AG09319 (cell line): ENCODE data around the gene ZBTB7C.

Experiments
- DNase-seq: peaks from one replicate; pipeline ENCODE4 v3.0.0-alpha.2; 2010; ENCODE audit warnings: low read depth; ENCODE audit errors: extremely low read depth
- TF ChIP-seq, protein P1 (sequence below): IDR thresholded peaks from 2 replicates; pipeline ENCODE4 v1.5.1; 2011; ENCODE audit warnings: low read depth, mild to moderate bottlenecking, inconsistent platforms, low read length, moderate library complexity

The ZBTB7C gene

DNA sequence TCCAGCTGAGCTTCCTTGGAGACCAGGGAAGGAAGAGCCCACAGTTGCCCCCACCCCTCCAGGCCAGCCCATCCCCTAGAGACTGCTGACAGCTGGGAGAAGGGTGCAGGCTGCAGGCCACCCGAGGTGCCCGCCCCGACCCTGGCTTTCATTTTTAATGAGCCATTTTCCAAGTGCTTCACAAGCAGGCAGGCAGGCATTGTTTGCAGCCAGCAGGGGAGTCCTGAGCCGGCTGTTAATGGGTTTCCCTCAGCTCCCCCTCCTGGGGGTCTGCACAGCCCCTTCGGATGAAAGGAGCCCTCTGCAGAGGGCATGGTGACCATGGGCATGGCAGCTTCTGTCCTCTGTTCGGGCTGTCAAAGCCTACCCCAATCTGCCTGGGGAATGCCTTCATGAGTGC is 94.5 kb downstream of the ZBTB7C start:
- DNase-seq = no peak
- TF ChIP-seq, protein P1, sequence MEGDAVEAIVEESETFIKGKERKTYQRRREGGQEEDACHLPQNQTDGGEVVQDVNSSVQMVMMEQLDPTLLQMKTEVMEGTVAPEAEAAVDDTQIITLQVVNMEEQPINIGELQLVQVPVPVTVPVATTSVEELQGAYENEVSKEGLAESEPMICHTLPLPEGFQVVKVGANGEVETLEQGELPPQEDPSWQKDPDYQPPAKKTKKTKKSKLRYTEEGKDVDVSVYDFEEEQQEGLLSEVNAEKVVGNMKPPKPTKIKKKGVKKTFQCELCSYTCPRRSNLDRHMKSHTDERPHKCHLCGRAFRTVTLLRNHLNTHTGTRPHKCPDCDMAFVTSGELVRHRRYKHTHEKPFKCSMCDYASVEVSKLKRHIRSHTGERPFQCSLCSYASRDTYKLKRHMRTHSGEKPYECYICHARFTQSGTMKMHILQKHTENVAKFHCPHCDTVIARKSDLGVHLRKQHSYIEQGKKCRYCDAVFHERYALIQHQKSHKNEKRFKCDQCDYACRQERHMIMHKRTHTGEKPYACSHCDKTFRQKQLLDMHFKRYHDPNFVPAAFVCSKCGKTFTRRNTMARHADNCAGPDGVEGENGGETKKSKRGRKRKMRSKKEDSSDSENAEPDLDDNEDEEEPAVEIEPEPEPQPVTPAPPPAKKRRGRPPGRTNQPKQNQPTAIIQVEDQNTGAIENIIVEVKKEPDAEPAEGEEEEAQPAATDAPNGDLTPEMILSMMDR = no peak

DNA sequence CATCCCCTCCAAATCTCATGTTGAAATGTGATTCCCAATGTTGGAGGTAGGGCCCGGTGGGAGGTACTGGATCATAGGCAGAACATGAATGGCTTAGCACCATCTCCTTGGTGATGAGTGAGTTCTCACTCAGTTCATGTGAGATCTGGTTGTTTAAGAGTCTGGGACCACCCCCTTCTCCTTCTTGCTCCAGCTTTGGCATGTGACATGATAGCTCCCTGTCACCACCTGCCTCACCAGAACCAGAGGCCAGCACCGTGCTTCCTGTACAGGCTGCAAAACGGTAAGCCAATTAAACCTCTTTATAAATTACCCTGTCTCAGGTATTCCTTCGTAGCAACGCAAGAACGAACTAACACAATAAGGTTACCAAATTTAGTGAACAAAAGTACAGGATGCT is 95.4 kb downstream of the ZBTB7C start:
- TF ChIP-seq, protein P1 = no peak

DNA sequence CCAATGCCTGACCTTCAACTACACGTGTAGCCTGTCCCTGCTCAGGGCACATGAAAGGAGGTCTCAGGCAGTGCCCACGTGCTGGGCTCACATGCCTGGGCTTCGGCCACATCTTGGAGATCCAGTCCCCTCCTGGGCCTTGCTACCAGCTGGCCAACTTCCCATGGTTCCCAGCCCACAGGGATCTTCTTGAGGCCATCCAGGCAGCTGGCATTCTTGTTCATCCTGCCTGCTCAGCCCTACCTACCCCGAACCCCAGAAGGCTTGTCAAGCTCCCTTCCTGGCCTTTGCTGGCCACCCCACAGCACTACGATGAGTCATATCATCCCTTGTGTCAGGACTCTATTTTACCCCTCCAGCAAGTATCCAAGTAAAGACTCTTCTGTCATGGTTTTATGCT is 97.1 kb downstream of the ZBTB7C start:
- no peak for DNase-seq
- TF ChIP-seq, protein P1 = no peak

More for the DNA sequence above, 95.4 kb downstream of the ZBTB7C start:
- no peak for DNase-seq

DNA sequence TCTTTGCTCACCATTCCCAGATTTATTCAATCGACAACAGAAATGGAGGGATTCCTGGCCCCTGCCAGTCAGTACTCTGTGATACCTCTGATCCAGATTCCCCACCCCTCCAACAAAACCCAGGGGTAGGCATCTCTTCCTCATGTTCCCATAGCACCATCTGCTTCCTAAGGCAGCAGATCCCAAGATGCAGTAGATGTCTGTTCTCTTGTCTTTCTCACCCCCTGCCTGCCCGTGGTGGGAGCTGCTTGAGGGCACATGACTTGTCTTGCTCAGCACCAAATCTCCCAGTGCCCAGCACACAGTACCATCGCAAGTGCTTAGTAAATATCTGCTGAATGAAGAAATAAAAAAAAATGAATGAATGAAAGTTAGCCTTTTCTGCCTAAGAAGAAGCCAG is 98.2 kb downstream of the ZBTB7C start:
- TF ChIP-seq, protein P1 = no peak
- no peak for DNase-seq

DNA sequence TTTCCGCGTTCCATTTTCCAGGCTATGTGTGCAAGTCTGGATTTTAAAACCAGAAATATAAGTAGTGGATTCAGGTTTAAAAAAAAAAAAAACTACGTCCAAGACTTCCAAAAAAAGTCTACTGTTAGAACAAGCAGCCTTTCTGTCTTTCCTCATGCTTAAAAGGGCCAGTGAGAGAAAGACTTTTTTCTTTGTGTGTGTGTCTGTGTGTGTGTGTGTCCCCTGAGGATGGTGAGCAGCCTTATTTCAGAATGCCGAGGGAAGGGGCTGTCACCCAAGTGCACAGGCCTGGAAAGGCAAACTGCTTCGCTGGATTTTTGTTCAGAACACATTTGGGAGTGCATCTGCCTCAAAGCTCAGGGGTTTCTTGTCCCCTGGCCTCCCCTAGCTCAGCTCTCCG is 98.8 kb downstream of the ZBTB7C start:
- no peak for DNase-seq
- TF ChIP-seq, protein P1 = no peak

DNA sequence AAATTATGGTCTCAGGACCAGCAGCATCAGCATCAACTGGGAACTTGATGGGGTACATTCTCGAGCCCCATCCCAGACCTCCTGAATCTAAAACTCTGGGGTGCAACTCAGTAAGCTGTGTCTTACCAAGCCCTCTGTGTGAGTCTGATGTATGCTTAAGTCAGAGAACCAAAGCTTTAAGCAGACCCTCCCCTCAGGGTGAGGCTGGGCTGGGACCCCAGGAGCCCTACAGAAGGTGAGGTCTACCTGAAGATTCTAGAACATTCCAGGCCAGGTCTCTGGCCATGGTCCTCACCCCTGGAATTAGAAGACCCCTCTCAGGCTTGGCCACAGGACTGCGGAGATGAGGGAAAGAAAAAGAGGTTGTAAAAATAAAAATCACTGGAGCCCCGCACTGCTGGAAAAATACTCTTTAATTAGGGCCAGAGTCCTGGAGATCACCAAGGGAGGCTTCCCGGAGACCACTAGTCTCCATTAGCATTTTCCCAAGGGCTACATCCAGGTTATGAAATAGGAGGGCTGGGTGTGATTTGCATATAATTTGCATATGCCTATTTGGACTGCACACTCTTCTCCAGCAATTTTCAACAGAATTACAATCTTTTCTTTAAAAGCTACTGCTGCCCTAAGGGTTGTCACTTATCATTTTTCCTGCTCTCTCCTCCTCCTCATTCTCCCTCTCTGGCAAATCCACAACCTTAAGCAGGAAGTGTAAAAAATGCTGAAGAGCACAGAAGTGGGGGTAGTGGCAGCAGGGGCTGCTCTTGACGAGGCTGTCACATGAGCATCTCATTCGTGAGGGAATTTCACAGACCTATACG is 100.2 kb downstream of the ZBTB7C start:
- TF ChIP-seq, protein P1 = no peak
- no peak for DNase-seq

DNA sequence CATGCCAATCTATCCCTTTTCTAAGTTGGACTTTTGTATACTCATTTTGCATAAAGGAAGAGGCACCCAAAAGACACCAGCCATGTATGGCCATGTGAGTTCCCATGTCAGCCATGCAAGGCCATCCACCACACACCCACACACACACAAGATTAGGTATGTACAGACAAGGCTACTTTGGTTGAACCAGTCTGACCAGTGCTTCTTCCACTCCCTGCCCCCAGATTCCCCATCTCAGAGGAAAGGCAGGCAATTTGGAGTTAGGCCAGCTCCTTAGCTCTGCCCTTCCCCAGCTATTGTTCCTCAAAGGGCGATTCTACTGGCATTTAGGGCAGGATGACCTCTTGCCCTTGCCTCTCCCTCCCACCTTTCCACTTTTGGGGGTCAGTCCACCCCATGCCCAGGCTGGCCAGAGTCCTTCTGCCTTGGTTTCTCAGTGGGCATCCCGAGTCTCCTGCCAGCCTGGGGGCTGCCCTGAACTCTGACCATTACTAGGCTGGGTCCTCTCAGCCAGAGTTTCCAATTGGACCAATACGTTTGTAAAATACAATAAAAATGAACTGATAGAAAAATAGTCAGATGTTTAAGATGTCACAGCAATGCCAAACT is 101.1 kb downstream of the ZBTB7C start:
- no peak for DNase-seq
- TF ChIP-seq, protein P1 = no peak
